ENCODE measurements around the gene CEP104. TPM values are rescaled to one million over a fixed set of nuclear protein-coding genes. Genes with fewer than 3 reads are reported as not detected.

Gene CEP104
- polyA plus RNA-seq (ENCODE audit: insufficient read length), result 51.5 TPM
- long read RNA-seq, donor 1, full-length matches to known transcripts, result 5 of 5 reads
- long read RNA-seq, donor 1, partial matches to known transcripts, result 0 of 5 reads
- long read RNA-seq, donor 1, other reads (novel, unspliced or antisense), result 0 of 5 reads
- long read RNA-seq, donor 2, partial matches to known transcripts, result 0 of 2 reads
- long read RNA-seq, donor 2, other reads (novel, unspliced or antisense), result 0 of 2 reads
- long read RNA-seq, donor 3, full-length matches to known transcripts, result 2 of 2 reads
- long read RNA-seq, donor 3, partial matches to known transcripts, result 0 of 2 reads
- long read RNA-seq, donor 3, other reads (novel, unspliced or antisense), result 0 of 2 reads
- long read RNA-seq, donor 4, result 0 reads
- long read RNA-seq, donor 5, full-length matches to known transcripts, result 1 of 1 reads
- long read RNA-seq, donor 5, partial matches to known transcripts, result 0 of 1 reads
- long read RNA-seq, donor 5, other reads (novel, unspliced or antisense), result 0 of 1 reads
- long read RNA-seq, donor 6, full-length matches to known transcripts, result 2 of 2 reads
- long read RNA-seq, donor 6, partial matches to known transcripts, result 0 of 2 reads
- long read RNA-seq, donor 6, other reads (novel, unspliced or antisense), result 0 of 2 reads
- long read RNA-seq, donor 7, full-length matches to known transcripts, result 2 of 2 reads
- long read RNA-seq, donor 7, partial matches to known transcripts, result 0 of 2 reads
- long read RNA-seq, donor 7, other reads (novel, unspliced or antisense), result 0 of 2 reads
- long read RNA-seq, donor 8, result 0 reads

GRCh38 chr1:3856923-3857790, at the start of gene CEP104, which contains the start of gene DFFB:
Gene CEP104, minus strand, starts transcription at chr1:3857211. Its CDS starts 4,804 bp downstream, at chr1:3852407.
Gene DFFB, plus strand, starts transcription at chr1:3857476. Its CDS starts 128 bp downstream, at chr1:3857604.
- DNase-seq, result peak; percentile 94

GRCh38 chr1:3906672-3907020, 49.6 kb upstream of the CEP104 start:
- DNase-seq, result no peak

DNA sequence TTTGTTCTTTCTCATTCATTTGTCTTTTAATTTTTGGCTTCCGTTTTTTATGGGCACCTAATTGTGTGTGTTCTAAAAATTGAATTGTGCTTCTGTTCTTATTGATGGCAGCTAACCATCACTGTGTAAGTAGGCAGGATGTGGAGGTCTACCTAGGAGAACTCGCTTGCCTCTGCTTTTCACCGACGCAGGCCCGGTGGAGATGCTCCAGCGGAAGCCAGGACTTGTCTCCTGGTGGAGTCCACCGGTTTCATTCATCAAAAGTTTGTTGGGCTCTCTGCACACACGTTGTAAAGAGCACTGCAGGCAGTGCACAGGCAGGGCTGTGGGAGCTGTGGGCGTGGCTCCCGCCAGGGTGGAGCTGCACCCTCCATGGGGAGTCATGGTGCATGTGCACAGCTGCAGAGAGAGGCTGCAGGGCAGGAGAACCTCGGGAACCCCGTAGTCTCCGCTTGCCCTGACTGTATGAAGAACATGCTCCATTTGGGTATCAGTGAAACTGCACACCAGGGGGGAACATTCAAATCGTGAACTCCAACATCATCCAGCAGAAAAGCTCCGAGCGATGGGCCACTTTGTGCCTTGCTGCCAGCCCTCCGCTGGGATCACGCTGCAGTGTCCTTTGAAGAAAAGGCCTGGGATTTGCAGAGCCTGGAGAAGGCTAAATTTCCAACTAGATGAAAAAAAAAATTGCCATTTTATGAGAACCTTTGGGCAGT, 49.1 kb upstream of the CEP104 start:
- no peak for DNase-seq

- DNase-seq, result no peak
Measured at GRCh38 chr1:3905266-3905952, 48.4 kb upstream of the CEP104 start.

DNA sequence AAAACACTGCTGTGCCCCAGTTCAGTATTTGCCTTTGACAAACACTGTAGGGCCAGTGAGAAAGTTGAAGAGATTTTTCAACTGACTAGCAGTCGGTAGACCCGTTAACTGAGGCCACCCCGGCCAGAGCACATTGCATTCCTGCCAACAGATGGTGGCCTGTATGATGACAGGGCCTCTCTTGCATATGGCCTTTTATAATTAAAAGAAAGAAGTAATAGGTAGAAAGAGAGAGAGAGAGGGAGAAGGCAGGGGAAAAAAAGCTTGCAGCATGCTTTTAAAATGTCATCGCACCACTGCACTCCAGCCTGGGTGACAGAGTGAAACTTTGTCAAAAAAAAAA, 47.8 kb upstream of the CEP104 start:
- DNase-seq, result no peak

DNA sequence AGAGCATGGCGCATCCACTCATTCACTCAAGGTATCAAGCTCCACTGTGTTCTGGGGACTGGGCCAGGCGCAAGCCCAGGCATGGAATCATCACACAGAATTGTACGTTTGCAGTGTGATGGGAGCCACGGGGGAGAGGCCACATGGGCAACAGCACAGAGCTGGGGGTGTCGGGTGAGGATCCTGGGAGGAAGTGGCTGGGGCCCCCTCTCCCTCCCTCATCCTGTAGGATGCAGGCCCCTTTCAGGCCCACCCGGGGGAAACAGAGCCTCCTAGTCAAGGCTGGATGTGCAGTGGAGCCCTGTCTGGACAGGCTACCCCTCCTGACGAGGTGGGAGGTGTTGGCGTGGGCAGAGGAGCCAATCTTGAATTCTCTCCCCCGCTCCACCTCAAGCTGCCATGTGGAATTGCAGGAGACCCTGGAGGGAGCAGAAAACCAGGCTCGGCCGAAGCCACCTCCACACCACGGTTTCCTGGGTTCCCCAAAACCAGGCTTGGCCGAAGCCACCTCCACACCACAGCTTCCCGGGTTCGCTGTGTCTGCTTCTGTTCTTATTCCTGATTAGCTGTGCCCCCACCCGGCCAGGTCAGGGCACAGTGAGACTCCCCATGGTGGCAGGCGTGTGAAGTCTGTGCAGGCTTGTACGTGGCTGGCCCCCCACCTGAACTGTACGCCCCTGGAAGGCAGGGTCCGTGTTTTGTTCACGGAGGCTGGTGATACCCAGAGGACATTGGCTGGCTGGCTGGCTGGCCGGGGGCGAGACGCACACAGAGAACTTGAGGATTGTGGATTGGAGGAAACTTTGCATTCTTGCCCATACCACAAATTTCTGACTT, 47.2 kb upstream of the CEP104 start:
- no peak for DNase-seq

- no peak for DNase-seq
Measured at GRCh38 chr1:3903141-3904005, 46.4 kb upstream of the CEP104 start.

DNA sequence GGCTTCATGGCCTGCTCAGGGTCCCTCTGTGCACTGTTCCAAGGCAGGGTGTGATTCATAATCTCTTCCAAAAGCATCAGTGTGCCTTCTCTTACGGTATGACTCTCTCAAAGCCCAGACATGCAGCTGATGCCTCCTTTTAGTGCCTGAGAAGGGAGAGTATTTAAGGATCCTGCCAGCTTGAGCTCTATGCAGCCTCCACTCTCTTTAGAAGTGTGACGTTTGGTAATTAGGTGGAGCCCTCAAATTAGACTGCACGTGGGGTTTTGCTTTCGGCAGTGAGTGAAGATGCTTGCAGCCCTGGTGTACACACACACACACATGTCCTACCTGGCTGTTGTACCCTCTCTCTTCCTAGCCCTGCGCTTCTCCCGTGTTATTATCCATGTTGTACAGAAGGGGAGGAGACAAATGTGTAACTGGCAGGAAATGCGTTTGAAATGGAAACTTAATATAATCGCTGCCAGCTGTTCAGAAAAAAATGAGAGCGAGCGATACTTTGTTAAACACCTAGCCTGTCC, 45.6 kb upstream of the CEP104 start:
- no peak for DNase-seq

- no peak for DNase-seq
Measured at GRCh38 chr1:3902111-3902511, 45.1 kb upstream of the CEP104 start.

DNA sequence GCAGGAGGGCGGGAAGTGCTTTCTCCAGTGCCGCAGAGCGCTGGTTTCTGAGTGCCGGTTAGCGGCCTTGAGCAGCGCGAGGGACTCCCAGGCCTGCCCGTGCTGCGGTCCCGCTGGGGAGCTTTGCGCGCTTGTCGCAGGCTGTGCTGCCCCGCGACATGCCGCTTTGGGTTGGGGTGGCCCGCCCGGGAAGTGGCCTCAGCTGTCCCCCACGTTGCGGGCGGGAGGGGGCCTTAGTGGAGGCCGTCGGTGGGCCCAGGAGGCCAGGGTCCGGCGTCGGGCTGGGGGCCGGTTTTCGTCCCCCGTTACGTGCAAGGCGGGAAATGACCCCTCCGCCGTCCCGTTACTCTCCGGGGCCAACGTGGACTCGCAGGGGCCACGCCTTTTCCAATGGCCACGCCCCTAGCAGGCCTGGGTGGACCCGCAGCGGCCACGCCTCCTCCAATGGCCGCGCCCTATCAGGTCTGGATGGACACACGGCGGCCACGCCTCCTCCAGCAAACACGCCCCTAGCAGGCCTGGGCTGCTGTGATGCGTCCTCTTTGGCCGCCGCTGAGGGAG, 44.0 kb upstream of the CEP104 start:
- DNase-seq, result peak; percentile 97

DNA sequence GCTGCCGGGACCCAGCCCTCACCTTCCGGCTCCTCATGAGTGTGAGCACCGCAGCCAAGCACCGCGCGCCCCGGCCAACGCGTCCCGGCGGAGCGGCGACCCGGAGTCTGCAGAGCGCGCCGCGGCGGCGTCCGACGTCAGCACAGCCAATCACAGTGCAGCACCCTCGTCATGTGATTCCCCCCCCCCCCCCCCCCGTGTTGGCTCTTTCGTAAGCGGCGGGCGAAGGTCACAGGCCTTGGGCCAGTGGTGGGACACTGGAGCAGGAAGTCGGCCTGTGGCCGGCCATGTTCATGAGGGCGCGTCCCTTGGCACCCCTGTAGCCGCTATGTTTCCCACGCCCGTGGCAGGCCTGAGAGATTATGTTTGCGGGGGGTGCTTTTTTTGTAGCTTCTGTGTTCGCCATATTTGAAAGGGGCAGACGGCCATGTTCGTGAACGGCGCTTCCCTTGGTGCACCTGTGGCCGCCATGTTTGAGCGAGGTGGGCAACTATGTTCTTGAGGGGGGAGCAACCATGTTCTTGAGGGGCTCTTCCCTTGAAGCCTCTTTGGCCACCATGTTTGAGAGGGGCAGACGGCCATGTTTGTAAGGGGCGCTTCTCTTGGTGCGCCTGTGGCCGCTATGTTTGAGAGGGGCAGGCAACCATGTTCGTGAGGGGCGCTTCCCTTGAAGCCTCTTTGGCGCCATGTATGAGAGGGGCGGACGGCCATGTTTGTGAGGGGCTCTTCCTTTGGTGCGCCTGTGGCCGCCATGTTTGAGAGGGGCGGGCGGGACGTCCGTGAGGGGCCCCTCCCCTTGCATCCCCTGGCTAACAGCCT, 43.3 kb upstream of the CEP104 start, which contains the start of gene C1orf174:
C1orf174 (minus strand) TSS at position 123 of the 819 bp plus-strand sequence; CDS start at position 37, 86 bp downstream.
- peak; percentile 99 for DNase-seq

- DNase-seq, result no peak
Measured at GRCh38 chr1:3899754-3900149, 42.7 kb upstream of the CEP104 start.

GRCh38 chr1:3898994-3899753, 42.2 kb upstream of the CEP104 start:
- DNase-seq, result no peak

DNA sequence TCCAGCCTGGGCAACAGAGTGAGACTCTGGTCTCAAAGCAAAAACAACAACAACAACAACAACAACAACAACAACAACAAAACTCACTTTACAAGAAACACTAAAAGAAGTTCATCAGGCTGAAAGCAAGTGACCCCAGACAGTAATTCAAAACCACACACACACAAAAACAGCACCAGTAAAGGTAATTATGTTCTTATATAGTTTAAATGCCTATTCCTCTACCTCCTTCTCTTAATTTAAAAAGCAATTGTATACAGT, 41.4 kb upstream of the CEP104 start:
- no peak for DNase-seq

DNA sequence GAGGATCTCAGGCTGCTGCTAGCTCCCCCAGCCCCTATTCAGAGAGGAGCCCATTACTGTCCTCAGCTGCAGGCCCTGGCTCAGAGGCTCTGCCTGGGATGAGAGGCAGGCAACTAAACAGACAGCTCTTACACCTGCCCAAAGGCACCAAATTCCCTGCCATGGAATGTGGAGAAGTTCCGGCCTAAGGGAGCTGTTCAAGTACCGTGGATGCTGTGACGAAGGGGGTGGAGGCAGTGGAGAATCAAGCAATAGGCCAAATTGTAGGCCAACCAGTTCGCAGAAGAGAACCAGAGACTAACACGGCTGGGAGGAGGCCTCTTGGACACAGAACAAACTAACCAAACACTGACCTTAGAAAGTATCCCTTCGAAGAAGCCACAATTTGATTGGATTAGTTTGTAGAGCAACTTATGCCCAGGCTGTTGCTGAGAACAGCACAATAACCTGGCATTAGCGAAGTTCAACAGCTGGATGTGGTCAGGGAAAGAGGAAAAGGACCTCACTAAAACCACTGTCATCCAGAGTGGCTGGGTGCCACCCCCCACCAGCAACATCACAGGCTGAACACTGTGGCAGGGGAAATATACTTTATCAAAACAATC, 39.5 kb upstream of the CEP104 start:
- no peak for DNase-seq

DNA sequence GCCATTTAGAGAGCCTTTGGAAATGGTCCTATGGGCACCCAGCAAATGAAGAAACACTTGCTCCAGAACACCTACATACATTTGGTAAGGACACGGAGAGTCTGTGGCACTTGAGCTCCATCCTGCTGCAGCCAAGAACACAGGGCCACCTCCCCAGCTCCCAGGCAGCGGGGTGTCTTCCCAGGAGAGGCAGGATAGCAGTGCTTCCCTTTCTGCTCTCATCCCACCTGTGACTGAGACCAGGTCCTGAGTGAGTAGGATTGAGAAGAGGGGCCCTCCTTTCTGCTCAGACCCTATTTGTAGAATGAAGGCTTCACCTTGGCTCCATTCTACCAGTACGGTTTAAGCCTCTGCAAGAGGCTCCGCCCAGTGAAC, 38.9 kb upstream of the CEP104 start:
- no peak for DNase-seq
